GM20431 (cell line): ENCODE measurements around the gene CEP192.
"Not testable (repeated sequence)": the region's sequence is repeated elsewhere in the genome, so short reads cannot be mapped to it uniquely, and the experiment has no call there.

Source experiments
- in situ Hi-C: fragments of 300-500 bp; cut with MseI, MboI; formaldehyde crosslinking; loops from one replicate; pipeline ENCODE4 v1.15.0; 2020; ENCODE audit warnings: low sequenced_read_pairs; ENCODE audit not compliant: unreplicated experiment

Gene CEP192

GRCh38 chr18:13019301-13019700, 28.1 kb downstream of the CEP192 start:
- in situ Hi-C loops = no loop called here

- in situ Hi-C loops = no loop called here
Observed at GRCh38 chr18:13022644-13023043, 31.5 kb downstream of the CEP192 start.

- in situ Hi-C loops = no loop called here
Observed at GRCh38 chr18:13025233-13025632, 34.1 kb downstream of the CEP192 start.

- in situ Hi-C loops = no loop called here
Observed at GRCh38 chr18:13026583-13027270, 35.6 kb downstream of the CEP192 start.

- in situ Hi-C loops = no loop called here
Observed at GRCh38 chr18:13028869-13029268, 37.7 kb downstream of the CEP192 start.

- in situ Hi-C loops = no loop called here
Observed at GRCh38 chr18:13032173-13032572, 41.0 kb downstream of the CEP192 start.

- in situ Hi-C loops = no loop called here
Observed at GRCh38 chr18:13035249-13035914, 44.2 kb downstream of the CEP192 start.

- in situ Hi-C loops = no loop called here
Observed at GRCh38 chr18:13036622-13037320, 45.6 kb downstream of the CEP192 start.

GRCh38 chr18:13039806-13040205, 48.6 kb downstream of the CEP192 start:
- in situ Hi-C loops = no loop called here

- in situ Hi-C loops = no loop called here
Observed at GRCh38 chr18:13043066-13043465, 51.9 kb downstream of the CEP192 start.

- in situ Hi-C loops = no loop called here
Observed at GRCh38 chr18:13048061-13048595, 57.0 kb downstream of the CEP192 start.

GRCh38 chr18:13051159-13051558, 60.0 kb downstream of the CEP192 start:
- in situ Hi-C loops = no loop called here

GRCh38 chr18:13051950-13052349, 60.8 kb downstream of the CEP192 start:
- in situ Hi-C loops = no loop called here

GRCh38 chr18:13054336-13054735, 63.2 kb downstream of the CEP192 start:
- in situ Hi-C loops = no loop called here

GRCh38 chr18:13061630-13062189, 70.5 kb downstream of the CEP192 start:
- in situ Hi-C loops = no loop called here

- in situ Hi-C loops = no loop called here
Observed at GRCh38 chr18:13067124-13067523, 76.0 kb downstream of the CEP192 start.

- in situ Hi-C loops = no loop called here
Observed at GRCh38 chr18:13067966-13068365, 76.8 kb downstream of the CEP192 start.

- in situ Hi-C loops = no loop called here
Observed at GRCh38 chr18:13070460-13070859, 79.3 kb downstream of the CEP192 start.

- in situ Hi-C loops = no loop called here
Observed at GRCh38 chr18:13076886-13077285, 85.7 kb downstream of the CEP192 start.

- in situ Hi-C loops = no loop called here
Observed at GRCh38 chr18:13077473-13077872, 86.3 kb downstream of the CEP192 start.

GRCh38 chr18:13078065-13078464, 86.9 kb downstream of the CEP192 start:
- in situ Hi-C loops = not testable (repeated sequence)
